ENCODE results near the gene HIGD1B. TPM values are rescaled to one million over a fixed set of nuclear protein-coding genes. Genes with fewer than 3 reads are reported as not detected.

HIGD1B gene
- total RNA-seq, 2 experiments from 2014 or later, result not detected

DNA sequence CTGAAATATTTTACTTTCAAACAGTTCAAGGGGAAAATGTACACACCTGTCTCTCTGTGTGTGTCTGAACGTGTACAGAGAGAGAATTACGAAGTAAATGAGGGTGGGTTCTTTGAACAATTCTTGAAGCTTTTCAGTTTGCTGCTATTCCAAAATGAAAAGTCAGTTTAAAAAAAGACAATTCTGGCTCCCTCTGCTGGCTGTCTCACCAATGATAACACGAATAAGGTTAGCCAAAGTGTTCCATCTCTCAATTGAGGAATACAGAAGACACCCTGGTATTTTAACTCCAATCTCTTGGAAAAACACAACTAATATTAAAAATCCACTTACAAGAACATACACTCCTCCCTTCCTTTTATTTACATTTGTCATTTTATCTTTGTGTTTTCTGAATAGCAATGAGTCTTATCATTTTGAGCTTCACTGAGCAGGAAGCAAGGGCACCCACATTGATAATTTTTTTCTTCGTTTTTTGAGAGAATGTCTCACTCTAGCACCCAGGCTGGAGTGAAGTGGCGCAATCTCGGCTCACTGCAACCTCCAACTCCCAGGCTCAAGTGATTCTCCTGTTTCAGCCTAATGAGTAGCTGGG lies 31.0 kb downstream of the HIGD1B start:
- ChIA-PET POLR2A (interaction anchor here (0.5 kb wide), 1 partner anchor 163 kb away, joined by 4 read pairs; no protein-coding TSS in a partner anchor), CTCF (ENCODE audit: unreplicated experiment) (no interaction called here)
- Histone ChIP-seq H3K9me3 (ENCODE audit: low read length) (no peaks in the 10 kb centered on the region), H3K4me2 (ENCODE audit: low read length) (no peak overlapping the region), H2AFZ (ENCODE audit: low read length) (no peak overlapping the region), H4K20me1 (ENCODE audit: insufficient read depth, low read length) (no peaks in the 10 kb centered on the region), H3K79me2 (ENCODE audit: insufficient read depth, low read depth, low read length) (no peaks in the 10 kb centered on the region), H3K36me3 (ENCODE audit: insufficient read depth, low read length) (peaks cover 91% of the 10 kb centered on the region), H3K4me3 (ENCODE audit: low read depth, low read length, poor library complexity, severe bottlenecking) (no peak overlapping the region), H3K9me2 (ENCODE audit: insufficient read depth, low read length) (no peaks in the 10 kb centered on the region), H3K4me1 (ENCODE audit: insufficient read depth, low read length, poor library complexity, severe bottlenecking) (no peaks in the 10 kb centered on the region), H3K27ac (ENCODE audit: low read depth, low read length, poor library complexity, severe bottlenecking) (no peak overlapping the region)
- BruUV-seq (replicated peaks), result TSS peak; percentile 37
- intact Hi-C loops (cut with micrococcal nuclease; ENCODE audit: unreplicated experiment), result no loop called here
- TF ChIP-seq, protein P1, sequence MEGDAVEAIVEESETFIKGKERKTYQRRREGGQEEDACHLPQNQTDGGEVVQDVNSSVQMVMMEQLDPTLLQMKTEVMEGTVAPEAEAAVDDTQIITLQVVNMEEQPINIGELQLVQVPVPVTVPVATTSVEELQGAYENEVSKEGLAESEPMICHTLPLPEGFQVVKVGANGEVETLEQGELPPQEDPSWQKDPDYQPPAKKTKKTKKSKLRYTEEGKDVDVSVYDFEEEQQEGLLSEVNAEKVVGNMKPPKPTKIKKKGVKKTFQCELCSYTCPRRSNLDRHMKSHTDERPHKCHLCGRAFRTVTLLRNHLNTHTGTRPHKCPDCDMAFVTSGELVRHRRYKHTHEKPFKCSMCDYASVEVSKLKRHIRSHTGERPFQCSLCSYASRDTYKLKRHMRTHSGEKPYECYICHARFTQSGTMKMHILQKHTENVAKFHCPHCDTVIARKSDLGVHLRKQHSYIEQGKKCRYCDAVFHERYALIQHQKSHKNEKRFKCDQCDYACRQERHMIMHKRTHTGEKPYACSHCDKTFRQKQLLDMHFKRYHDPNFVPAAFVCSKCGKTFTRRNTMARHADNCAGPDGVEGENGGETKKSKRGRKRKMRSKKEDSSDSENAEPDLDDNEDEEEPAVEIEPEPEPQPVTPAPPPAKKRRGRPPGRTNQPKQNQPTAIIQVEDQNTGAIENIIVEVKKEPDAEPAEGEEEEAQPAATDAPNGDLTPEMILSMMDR (conservative IDR thresholded peaks at IDR 0.05; ENCODE audit: low read length), result peak; percentile 90
- TF ChIP-seq EZH2phosphoT487 (IDR thresholded peaks at IDR 0.05; ENCODE audit: borderline replicate concordance, low read depth, low read length), result no peak
- peak; percentile 50 for DNase-seq (ENCODE audit: low spot score)

DNA sequence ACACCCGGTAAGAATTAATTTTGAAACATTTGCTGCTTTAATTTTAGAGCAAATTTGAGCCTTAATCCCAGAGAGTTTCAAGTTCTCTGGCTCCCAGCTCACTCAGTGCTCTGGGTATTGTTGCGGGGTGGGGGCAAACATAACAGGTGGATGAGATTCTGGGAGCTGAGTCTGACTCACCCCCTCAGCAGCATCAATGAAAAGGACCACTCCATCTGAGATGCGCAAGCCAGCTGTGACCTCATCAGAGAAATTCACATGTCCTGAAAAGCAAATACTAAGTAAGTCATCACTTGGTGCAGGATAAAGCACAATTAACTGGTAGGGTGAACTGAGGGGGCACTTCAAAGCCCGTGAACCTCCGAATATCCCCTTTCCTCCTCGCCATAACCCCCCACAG lies 31.7 kb downstream of the HIGD1B start:
- Histone ChIP-seq H3K27ac (ENCODE audit: low read depth, low read length, poor library complexity, severe bottlenecking) (no peak overlapping the region), H3K79me2 (ENCODE audit: insufficient read depth, low read depth, low read length) (no peaks in the 10 kb centered on the region), H3K9me2 (ENCODE audit: insufficient read depth, low read length) (no peaks in the 10 kb centered on the region), H4K20me1 (ENCODE audit: insufficient read depth, low read length) (no peaks in the 10 kb centered on the region), H3K4me2 (ENCODE audit: low read length) (no peak overlapping the region), H3K9me3 (ENCODE audit: low read length) (no peaks in the 10 kb centered on the region), H3K4me1 (ENCODE audit: insufficient read depth, low read length, poor library complexity, severe bottlenecking) (no peaks in the 10 kb centered on the region), H3K36me3 (ENCODE audit: insufficient read depth, low read length) (peaks cover 93% of the 10 kb centered on the region), H3K4me3 (ENCODE audit: low read depth, low read length, poor library complexity, severe bottlenecking) (no peak overlapping the region), H2AFZ (ENCODE audit: low read length) (no peak overlapping the region)
- BruUV-seq (replicated peaks), result no TSS peak
- POLR2A ChIA-PET, result no interaction called here
- CTCF ChIA-PET (ENCODE audit: unreplicated experiment), result no interaction called here
- intact Hi-C loops (cut with micrococcal nuclease; ENCODE audit: unreplicated experiment), result no loop called here
- TF ChIP-seq EZH2phosphoT487 (IDR thresholded peaks at IDR 0.05; ENCODE audit: borderline replicate concordance, low read depth, low read length), result no peak
- TF ChIP-seq, protein P1 (conservative IDR thresholded peaks at IDR 0.05; ENCODE audit: low read length), result no peak
- DNase-seq (ENCODE audit: low spot score), result no peak

DNA sequence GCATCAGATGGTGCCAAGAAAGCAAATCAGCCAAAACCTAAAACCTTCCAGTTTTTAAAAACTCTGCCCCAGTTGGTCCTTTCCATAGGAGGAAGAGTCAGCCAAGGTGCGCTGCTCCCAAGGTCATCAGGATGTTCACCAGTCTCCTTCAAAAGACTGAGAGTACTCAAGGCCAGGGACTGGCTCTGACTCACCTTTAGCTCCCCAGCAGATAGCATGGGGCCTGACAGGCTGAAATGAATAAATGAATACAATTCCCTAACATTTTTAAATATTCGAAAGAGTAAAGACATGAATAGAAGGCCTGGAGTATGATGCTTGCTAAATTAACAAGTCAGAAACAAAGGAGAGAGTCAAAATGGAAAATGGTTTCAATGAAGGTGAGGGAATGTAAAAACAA lies 32.4 kb downstream of the HIGD1B start:
- ChIA-PET POLR2A (no interaction called here), CTCF (ENCODE audit: unreplicated experiment) (no interaction called here)
- no TSS peak for BruUV-seq (replicated peaks)

More for the DNA sequence above, 32.4 kb downstream of the HIGD1B start:
- no peak overlapping the region for H2AFZ ChIP-seq (ENCODE audit: low read length)
- H3K9me3 ChIP-seq (ENCODE audit: low read length), result no peaks in the 10 kb centered on the region
- no peak overlapping the region for H3K4me2 ChIP-seq (ENCODE audit: low read length)
- H3K4me1 ChIP-seq (ENCODE audit: insufficient read depth, low read length, poor library complexity, severe bottlenecking), result no peaks in the 10 kb centered on the region
- peaks cover 94% of the 10 kb centered on the region for H3K36me3 ChIP-seq (ENCODE audit: insufficient read depth, low read length)
- H3K27ac ChIP-seq (ENCODE audit: low read depth, low read length, poor library complexity, severe bottlenecking), result no peak overlapping the region
- no peaks in the 10 kb centered on the region for H3K9me2 ChIP-seq (ENCODE audit: insufficient read depth, low read length)
- H4K20me1 ChIP-seq (ENCODE audit: insufficient read depth, low read length), result no peaks in the 10 kb centered on the region
- no peaks in the 10 kb centered on the region for H3K79me2 ChIP-seq (ENCODE audit: insufficient read depth, low read depth, low read length)
- no peak overlapping the region for H3K4me3 ChIP-seq (ENCODE audit: low read depth, low read length, poor library complexity, severe bottlenecking)
- intact Hi-C loops (cut with micrococcal nuclease; ENCODE audit: unreplicated experiment), result no loop called here
- TF ChIP-seq, protein P1 (conservative IDR thresholded peaks at IDR 0.05; ENCODE audit: low read length), result no peak
- no peak for TF ChIP-seq EZH2phosphoT487 (IDR thresholded peaks at IDR 0.05; ENCODE audit: borderline replicate concordance, low read depth, low read length)
- DNase-seq (ENCODE audit: low spot score), result no peak

Data from OCI-LY7 (cell line).